ENCODE measurements around the gene ANO10.

ANO10 gene

DNA sequence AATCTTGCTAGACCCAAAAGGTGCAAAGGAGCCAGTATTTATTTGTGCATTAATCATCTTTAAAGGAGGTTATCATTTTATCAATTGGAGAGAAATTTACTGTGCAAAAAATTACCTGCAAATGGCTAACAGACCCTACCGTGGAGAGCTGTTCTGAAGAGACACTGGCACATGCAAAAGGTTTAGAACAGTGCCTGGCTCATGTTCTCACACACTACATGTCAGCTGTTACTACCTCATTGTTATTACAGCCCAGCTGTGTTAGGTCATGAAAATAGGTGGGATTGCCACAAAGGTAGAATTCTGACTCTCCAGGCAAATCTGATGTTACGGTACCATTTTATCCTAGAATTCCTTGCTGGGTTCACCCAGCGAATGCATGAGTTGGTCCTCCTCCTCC is 198.2 kb downstream of the ANO10 start:
- TF ChIP-seq, protein P1, sequence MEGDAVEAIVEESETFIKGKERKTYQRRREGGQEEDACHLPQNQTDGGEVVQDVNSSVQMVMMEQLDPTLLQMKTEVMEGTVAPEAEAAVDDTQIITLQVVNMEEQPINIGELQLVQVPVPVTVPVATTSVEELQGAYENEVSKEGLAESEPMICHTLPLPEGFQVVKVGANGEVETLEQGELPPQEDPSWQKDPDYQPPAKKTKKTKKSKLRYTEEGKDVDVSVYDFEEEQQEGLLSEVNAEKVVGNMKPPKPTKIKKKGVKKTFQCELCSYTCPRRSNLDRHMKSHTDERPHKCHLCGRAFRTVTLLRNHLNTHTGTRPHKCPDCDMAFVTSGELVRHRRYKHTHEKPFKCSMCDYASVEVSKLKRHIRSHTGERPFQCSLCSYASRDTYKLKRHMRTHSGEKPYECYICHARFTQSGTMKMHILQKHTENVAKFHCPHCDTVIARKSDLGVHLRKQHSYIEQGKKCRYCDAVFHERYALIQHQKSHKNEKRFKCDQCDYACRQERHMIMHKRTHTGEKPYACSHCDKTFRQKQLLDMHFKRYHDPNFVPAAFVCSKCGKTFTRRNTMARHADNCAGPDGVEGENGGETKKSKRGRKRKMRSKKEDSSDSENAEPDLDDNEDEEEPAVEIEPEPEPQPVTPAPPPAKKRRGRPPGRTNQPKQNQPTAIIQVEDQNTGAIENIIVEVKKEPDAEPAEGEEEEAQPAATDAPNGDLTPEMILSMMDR (IDR thresholded peaks at IDR 0.05; ENCODE audit: borderline replicate concordance, insufficient read depth, low read depth, low read length): no peak
- H3K4me3 ChIP-seq (ENCODE audit: low read depth, low read length): no peak overlapping the region

- no peak overlapping the region for H3K4me3 ChIP-seq (ENCODE audit: low read depth, low read length)
- TF ChIP-seq, protein P1 (IDR thresholded peaks at IDR 0.05; ENCODE audit: borderline replicate concordance, insufficient read depth, low read depth, low read length): no peak
Observed at GRCh38 chr3:43423142-43423541, 198.7 kb downstream of the ANO10 start.

GRCh38 chr3:43418601-43419272 is 203.1 kb downstream of the ANO10 start:
- no peak overlapping the region for H3K4me3 ChIP-seq (ENCODE audit: low read depth, low read length)
- TF ChIP-seq, protein P1 (IDR thresholded peaks at IDR 0.05; ENCODE audit: borderline replicate concordance, insufficient read depth, low read depth, low read length): no peak

DNA sequence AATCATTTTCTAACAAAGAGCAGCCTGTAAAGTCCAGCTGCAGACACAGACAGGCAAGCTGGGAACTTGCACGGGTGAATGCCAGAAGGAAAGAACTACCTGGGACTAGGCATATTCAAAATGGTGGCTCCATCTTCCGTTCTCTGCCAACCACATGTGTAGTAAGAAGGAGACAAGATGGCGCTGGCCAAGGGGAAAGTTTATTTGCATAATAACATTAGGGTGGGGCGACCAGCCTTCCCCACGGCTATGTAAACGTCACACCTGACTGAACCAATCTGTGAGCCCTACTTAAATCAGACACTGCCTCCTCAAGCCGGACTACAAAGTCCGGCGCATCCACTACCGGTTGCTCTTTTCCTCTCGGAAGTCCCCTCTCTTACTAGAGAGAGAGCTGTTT is 204.7 kb downstream of the ANO10 start:
- no peak overlapping the region for H3K4me3 ChIP-seq (ENCODE audit: low read depth, low read length)
- TF ChIP-seq, protein P1 (IDR thresholded peaks at IDR 0.05; ENCODE audit: borderline replicate concordance, insufficient read depth, low read depth, low read length): no peak

DNA sequence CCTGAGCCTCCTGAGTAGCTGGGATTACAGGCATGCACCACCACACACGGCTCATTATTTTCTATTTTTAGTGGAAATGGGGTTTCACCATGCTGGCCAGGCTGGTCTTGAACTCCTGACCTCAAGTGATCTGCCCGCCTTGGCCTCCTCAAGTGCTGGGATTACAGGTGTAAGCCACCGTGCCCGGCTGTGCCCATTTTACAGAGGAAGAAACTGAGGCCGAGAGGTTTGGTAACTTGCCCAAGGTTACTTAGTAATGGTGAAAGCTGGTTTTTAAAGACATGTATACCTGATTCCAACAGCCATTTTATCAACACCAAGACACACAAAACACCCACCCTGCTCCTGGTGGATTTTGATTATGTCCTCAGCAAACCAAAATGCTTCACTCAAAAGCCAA is 206.7 kb downstream of the ANO10 start:
- H3K4me3 ChIP-seq (ENCODE audit: low read depth, low read length): no peak overlapping the region
- TF ChIP-seq, protein P1 (IDR thresholded peaks at IDR 0.05; ENCODE audit: borderline replicate concordance, insufficient read depth, low read depth, low read length): no peak

- no peak overlapping the region for H3K4me3 ChIP-seq (ENCODE audit: low read depth, low read length)
- TF ChIP-seq, protein P1 (IDR thresholded peaks at IDR 0.05; ENCODE audit: borderline replicate concordance, insufficient read depth, low read depth, low read length): no peak
Observed at GRCh38 chr3:43413676-43414368, 208.0 kb downstream of the ANO10 start.

DNA sequence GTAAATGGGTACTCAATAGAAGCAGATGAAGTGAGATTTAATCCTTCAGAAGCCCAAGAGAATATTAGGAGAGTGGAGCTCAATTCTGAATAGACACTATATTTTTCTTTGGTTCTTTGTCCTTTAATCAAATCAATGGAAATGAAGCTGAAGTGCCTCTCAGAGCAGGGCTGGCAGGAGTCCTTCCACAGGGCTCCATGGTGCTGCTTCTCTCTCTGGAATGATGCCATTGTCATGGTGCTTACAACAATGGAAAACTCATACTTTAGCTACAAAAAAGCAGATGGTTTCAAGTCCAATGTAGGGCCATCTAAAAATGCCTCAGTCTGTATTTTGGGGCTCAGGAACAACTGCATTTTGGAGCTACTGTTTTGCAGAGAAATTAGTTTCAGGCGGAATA is 210.4 kb downstream of the ANO10 start:
- TF ChIP-seq, protein P1 (IDR thresholded peaks at IDR 0.05; ENCODE audit: borderline replicate concordance, insufficient read depth, low read depth, low read length): no peak
- H3K4me3 ChIP-seq (ENCODE audit: low read depth, low read length): no peak overlapping the region

All from GM12875 (cell line).